GM04504 (cell line): ENCODE data around the gene KIF6.
"Not testable (repeated sequence)": the region's sequence is repeated elsewhere in the genome, so short reads cannot be mapped to it uniquely, and the experiment has no call there.

Source experiments
- DNase-seq: peaks from one replicate; pipeline ENCODE4 v3.0.0-alpha.2; 2012; ENCODE audit warnings: low read depth

KIF6 gene

GRCh38 chr6:39707962-39708683 lies 17.1 kb downstream of the KIF6 start:
- DNase-seq = no peak

- no peak for DNase-seq
Measured at GRCh38 chr6:39706819-39707335, 18.3 kb downstream of the KIF6 start.

GRCh38 chr6:39702265-39702664 lies 22.9 kb downstream of the KIF6 start:
- no peak for DNase-seq

GRCh38 chr6:39700362-39700761 lies 24.8 kb downstream of the KIF6 start:
- no peak for DNase-seq

GRCh38 chr6:39698789-39699188 lies 26.4 kb downstream of the KIF6 start:
- DNase-seq = no peak

GRCh38 chr6:39696986-39697788 lies 28.0 kb downstream of the KIF6 start:
- no peak for DNase-seq

- DNase-seq = no peak
Measured at GRCh38 chr6:39695447-39695846, 29.8 kb downstream of the KIF6 start.

GRCh38 chr6:39693206-39693605 lies 32.0 kb downstream of the KIF6 start:
- DNase-seq = no peak

- DNase-seq = peak; percentile 42
Measured at GRCh38 chr6:39688494-39688893, 36.7 kb downstream of the KIF6 start.

- no peak for DNase-seq
Measured at GRCh38 chr6:39686976-39687375, 38.2 kb downstream of the KIF6 start.

- DNase-seq = no peak
Measured at GRCh38 chr6:39685938-39686337, 39.3 kb downstream of the KIF6 start.

GRCh38 chr6:39685489-39685826 lies 39.8 kb downstream of the KIF6 start:
- DNase-seq = no peak

GRCh38 chr6:39684790-39685488 lies 40.3 kb downstream of the KIF6 start:
- no peak for DNase-seq

GRCh38 chr6:39681674-39682121 lies 43.5 kb downstream of the KIF6 start:
- no peak for DNase-seq

- DNase-seq = no peak
Measured at GRCh38 chr6:39678914-39679313, 46.3 kb downstream of the KIF6 start.

- DNase-seq = not testable (repeated sequence)
Measured at GRCh38 chr6:39677318-39677717, 47.9 kb downstream of the KIF6 start.

- no peak for DNase-seq
Measured at GRCh38 chr6:39670519-39670918, 54.7 kb downstream of the KIF6 start.

GRCh38 chr6:39669973-39670342 lies 55.2 kb downstream of the KIF6 start:
- no peak for DNase-seq

- no peak for DNase-seq
Measured at GRCh38 chr6:39669207-39669972, 55.8 kb downstream of the KIF6 start.

GRCh38 chr6:39666706-39667489 lies 58.3 kb downstream of the KIF6 start:
- no peak for DNase-seq

GRCh38 chr6:39665861-39666260 lies 59.3 kb downstream of the KIF6 start:
- peak; percentile 5 for DNase-seq
